Measurements from ENCODE around the gene PRAMEF33. TPM values are rescaled to one million over a fixed set of nuclear protein-coding genes. Genes with fewer than 3 reads are reported as not detected.

The PRAMEF33 gene
- not detected in 2 replicates for total RNA-seq

GRCh38 chr1:13303239-13303638 lies at the start of gene PRAMEF33:
PRAMEF33 (plus strand) TSS chr1:13303539; CDS start chr1:13305955, 2,416 bp downstream.

GRCh38 chr1:13253898-13254297 lies 49.4 kb upstream of the PRAMEF33 start, which contains the start of gene PRAMEF5:
PRAMEF5 (plus strand) TSS chr1:13254198; CDS start chr1:13259269, 5,071 bp downstream.

GRCh38 chr1:13285037-13285436 lies 18.3 kb upstream of the PRAMEF33 start, which contains the start of gene PRAMEF8:
PRAMEF8 (minus strand) TSS chr1:13285137; CDS start chr1:13284091, 1,046 bp downstream.

GRCh38 chr1:13315281-13315680 lies 11.9 kb downstream of the PRAMEF33 start, which contains the start of gene PRAMEF15:
PRAMEF15 (plus strand) TSS chr1:13315581; CDS start chr1:13318408, 2,827 bp downstream.

GRCh38 chr1:13347034-13347433 lies 43.7 kb downstream of the PRAMEF33 start, which contains the start of gene PRAMEF14:
PRAMEF14 (minus strand) TSS chr1:13347134; CDS start chr1:13345314, 1,820 bp downstream.

Other genes with a start within 250 kb of the PRAMEF33 start
- not detected in 2 replicates for gene PRAMEF27, start 247.0 kb upstream of the PRAMEF33 start, total RNA-seq
- gene HNRNPCL3, start 242.8 kb upstream of the PRAMEF33 start, total RNA-seq: not detected in 2 replicates
- not detected in 2 replicates for gene PRAMEF25, start 232.8 kb upstream of the PRAMEF33 start, total RNA-seq
- gene HNRNPCL2, start 186.7 kb upstream of the PRAMEF33 start, total RNA-seq: not detected in 2 replicates
- not detected in 2 replicates for gene PRAMEF26, start 147.5 kb upstream of the PRAMEF33 start, total RNA-seq
- not detected in 2 replicates for gene HNRNPCL4, start 137.9 kb upstream of the PRAMEF33 start, total RNA-seq
- not detected in 2 replicates for gene PRAMEF9, start 131.7 kb upstream of the PRAMEF33 start, total RNA-seq
- gene PRAMEF13, start 102.1 kb upstream of the PRAMEF33 start, total RNA-seq: not detected in 2 replicates
- not detected in 2 replicates for gene PRAMEF18, start 77.4 kb upstream of the PRAMEF33 start, total RNA-seq
- not detected in 2 replicates for gene PRAMEF5, start 49.3 kb upstream of the PRAMEF33 start, total RNA-seq
- not detected in 2 replicates for gene PRAMEF8, start 18.4 kb upstream of the PRAMEF33 start, total RNA-seq
- not detected in 2 replicates for gene PRAMEF15, start 12.0 kb downstream of the PRAMEF33 start, total RNA-seq
- not detected in 2 replicates for gene PRAMEF14, start 43.6 kb downstream of the PRAMEF33 start, total RNA-seq
- gene PRAMEF19, start 68.4 kb downstream of the PRAMEF33 start, total RNA-seq: not detected in 2 replicates
- not detected in 2 replicates for gene PRAMEF17, start 86.1 kb downstream of the PRAMEF33 start, total RNA-seq
- not detected in 2 replicates for gene PRAMEF20, start 106.9 kb downstream of the PRAMEF33 start, total RNA-seq
- 1.4 TPM in 1 of 2 replicates, not detected in the other for gene LRRC38, start 210.5 kb downstream of the PRAMEF33 start, total RNA-seq